Neural cell (in vitro differentiated cells): ENCODE results near the gene C1orf105. TPM values are rescaled to one million over a fixed set of nuclear protein-coding genes. Genes with fewer than 3 reads are reported as not detected.
A peak's percentile ranks its signal among the peaks of the same experiment; 100 is the strongest.

ENCODE experiments used
- H2AFZ ChIP-seq: fragments of 200-600, 300-800 bp; sonication (generic), shearing (Covaris generic); 2 replicates; pipeline ENCODE4 v1.6.0; 2014; ENCODE audit warnings: low read depth, mild to moderate bottlenecking, antibody characterized with exemption, low read length, moderate library complexity
- H3F3A ChIP-seq: fragments of 200-600 bp; shearing (Covaris generic); 2 replicates; pipeline ENCODE4 v1.6.1; 2016; ENCODE audit warnings: mild to moderate bottlenecking, moderate library complexity, mixed read lengths, antibody characterized with exemption, low read length; ENCODE audit not compliant: insufficient read depth, poor library complexity, severe bottlenecking
- H3K27ac ChIP-seq: fragments of 200-600, 300-800 bp; sonication (generic), shearing (Covaris generic); 2 replicates; pipeline ENCODE4 v1.5.1; 2014; ENCODE audit warnings: mild to moderate bottlenecking, low read length, moderate library complexity
- H3K27me3 ChIP-seq: fragments of 300-800, 200-600 bp; sonication (generic), shearing (Covaris generic); 2 replicates; pipeline ENCODE4 v1.6.0; 2014; ENCODE audit warnings: mild to moderate bottlenecking, low read depth, low read length, moderate library complexity; ENCODE audit not compliant: insufficient read depth
- H3K36me3 ChIP-seq: fragments of 300-800, 200-600 bp; sonication (generic), shearing (Covaris generic); 2 replicates; pipeline ENCODE4 v1.5.1; 2014; ENCODE audit warnings: mild to moderate bottlenecking, antibody characterized with exemption, low read length, moderate library complexity; ENCODE audit not compliant: insufficient read depth
- H3K4me2 ChIP-seq: fragments of 300-800, 200-600 bp; sonication (generic), shearing (Covaris generic); 2 replicates; pipeline ENCODE4 v1.6.0; 2014; ENCODE audit warnings: mild to moderate bottlenecking, low read length
- H3K4me3 ChIP-seq: fragments of 300-800, 200-600 bp; sonication (generic), shearing (Covaris generic); 2 replicates; pipeline ENCODE4 v1.5.1; 2014; ENCODE audit warnings: mild to moderate bottlenecking, low read length, moderate library complexity
- H3K79me2 ChIP-seq: fragments of 200-600 bp; shearing (Covaris generic); replicated peaks from 2 replicates; pipeline ENCODE4 v1.6.0; 2014; ENCODE audit warnings: mild to moderate bottlenecking, low read length, moderate library complexity; ENCODE audit not compliant: insufficient read depth
- H3K9ac ChIP-seq: fragments of 300-800, 200-600 bp; sonication (generic), shearing (Covaris generic); 2 replicates; pipeline ENCODE4 v1.6.1; 2016; ENCODE audit warnings: mild to moderate bottlenecking, low read length, mixed read lengths
- H3K9me2 ChIP-seq: fragments of 200-600 bp; shearing (Covaris generic); 2 replicates; pipeline ENCODE4 v1.6.1; 2016; ENCODE audit warnings: mild to moderate bottlenecking, low read length, mixed read lengths; ENCODE audit not compliant: insufficient read depth
- H3K9me3 ChIP-seq: fragments of 200-600, 300-800 bp; sonication (generic), shearing (Covaris generic); 2 replicates; pipeline ENCODE4 v1.6.1; 2016; ENCODE audit warnings: mild to moderate bottlenecking, mixed run types, low read length, moderate library complexity, mixed read lengths
- H4K20me1 ChIP-seq: fragments of 200-600 bp; shearing (Covaris generic); 2 replicates; pipeline ENCODE4 v1.6.1; 2016; ENCODE audit warnings: mild to moderate bottlenecking, mixed run types; ENCODE audit not compliant: insufficient read depth
- EP300 ChIP-seq: fragments of 450-650 bp; conservative IDR thresholded peaks from 2 replicates; pipeline ENCODE4 v1.6.1; 2014; ENCODE audit warnings: antibody characterized with exemption, mild to moderate bottlenecking, moderate library complexity; ENCODE audit not compliant: poor library complexity, severe bottlenecking
- EZH2 ChIP-seq: fragments of 200-600, 300-800 bp; shearing (Covaris generic), sonication (generic); IDR thresholded peaks from 2 replicates; pipeline ENCODE4 v1.6.1; 2014; ENCODE audit warnings: antibody characterized with exemption, low read length, borderline replicate concordance, mild to moderate bottlenecking; ENCODE audit not compliant: insufficient read depth, poor library complexity, severe bottlenecking
- MXI1 ChIP-seq: fragments of 450-650 bp; conservative IDR thresholded peaks from 2 replicates; pipeline ENCODE4 v1.6.1; 2014; ENCODE audit warnings: antibody characterized with exemption, mild to moderate bottlenecking; ENCODE audit not compliant: poor library complexity, severe bottlenecking
- POLR2AphosphoS5 ChIP-seq: IDR thresholded peaks from 2 replicates; pipeline ENCODE4 v1.6.1; 2012
- RAD21 ChIP-seq: fragments of 450-650 bp; conservative IDR thresholded peaks from 2 replicates; pipeline ENCODE4 v1.6.1; 2014; ENCODE audit warnings: antibody characterized with exemption, mild to moderate bottlenecking, moderate library complexity
- SMC3 ChIP-seq: fragments of 450-650 bp; conservative IDR thresholded peaks from 2 replicates; pipeline ENCODE4 v1.6.1; 2014; ENCODE audit warnings: antibody characterized with exemption, mild to moderate bottlenecking, moderate library complexity; ENCODE audit not compliant: poor library complexity
- TAF1 ChIP-seq: IDR thresholded peaks from 2 replicates; pipeline ENCODE4 v1.6.1; 2012; ENCODE audit warnings: low read depth
- polyA plus RNA-seq: library from polyadenylated mRNA; depleted of rRNA; stranded (reverse); fragments of >200 nt; gene quantifications from 2 replicates; pipeline ENCODE4 v1.2.3, GENCODE V29; 2014
- TF ChIP-seq, protein P1 (sequence below): IDR thresholded peaks from 2 replicates; pipeline ENCODE4 v1.6.1; 2012; ENCODE audit warnings: borderline replicate concordance
- TF ChIP-seq, protein P2 (sequence below): fragments of 450-650 bp; IDR thresholded peaks from 2 replicates; pipeline ENCODE4 v1.5.1; 2014; ENCODE audit warnings: antibody characterized with exemption, mild to moderate bottlenecking, moderate library complexity; ENCODE audit not compliant: poor library complexity, severe bottlenecking

C1orf105 gene
- polyA plus RNA-seq, 1 donor from 2014 or later: not detected

DNA sequence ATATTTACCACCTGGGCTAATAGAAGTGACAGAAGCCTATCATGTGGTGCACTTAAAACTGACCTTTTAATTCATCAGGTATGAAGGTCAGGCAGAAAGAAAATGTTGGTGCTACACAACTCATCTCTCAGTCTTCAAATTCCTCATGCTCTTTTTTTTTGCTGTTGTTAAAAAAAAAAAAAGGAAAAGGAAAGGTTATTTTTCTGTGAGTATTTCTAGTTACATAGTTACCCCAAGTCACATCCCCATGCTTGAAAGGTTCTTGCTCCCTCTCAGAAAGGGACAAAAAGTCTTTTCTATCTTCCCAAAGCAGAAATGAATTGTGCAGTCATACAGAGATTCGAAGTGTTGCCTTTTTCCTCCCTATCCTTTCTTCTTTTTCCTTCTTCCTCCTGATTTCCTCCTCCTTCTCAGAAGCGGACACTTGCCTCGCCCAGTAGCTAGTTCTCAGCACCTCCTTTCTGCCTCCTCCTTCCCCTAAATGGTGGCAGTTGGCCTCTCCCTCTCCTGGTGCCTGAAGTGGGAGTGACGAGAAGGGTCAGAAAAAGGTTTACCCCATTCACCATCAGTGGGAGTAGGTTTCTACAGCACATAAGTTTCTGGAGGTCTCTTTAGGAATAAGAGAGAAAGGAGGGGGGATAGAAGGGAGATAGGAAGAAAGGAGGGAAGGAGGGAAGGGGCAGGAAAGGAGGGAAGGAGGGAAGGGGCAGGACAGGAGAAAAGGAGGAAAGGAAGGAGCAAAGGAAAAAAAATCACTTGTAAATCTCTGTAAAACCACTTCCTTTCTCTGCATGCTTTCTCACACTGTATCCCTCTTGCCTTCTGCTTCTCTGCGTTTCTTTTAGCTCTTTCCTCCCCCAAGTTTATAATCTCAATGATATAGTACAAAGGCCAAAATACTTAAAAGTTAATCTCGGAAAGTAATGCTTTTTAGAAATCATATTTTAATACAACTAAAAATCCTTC is 20.4 kb upstream of the C1orf105 start:
- Histone ChIP-seq H3K27ac (no peak overlapping the region), H3K9me3 (no peaks in the 10 kb centered on the region), H3F3A (no peaks in the 10 kb centered on the region), H4K20me1 (no peaks in the 10 kb centered on the region), H3K4me2 (no peak overlapping the region), H3K27me3 (no peaks in the 10 kb centered on the region), H3K36me3 (no peaks in the 10 kb centered on the region), H3K79me2 (no peaks in the 10 kb centered on the region), H2AFZ (no peak overlapping the region), H3K9ac (no peak overlapping the region), H3K4me3 (no peak overlapping the region), H3K9me2 (no peaks in the 10 kb centered on the region)
- no peak for TF ChIP-seq EP300
- TF ChIP-seq MXI1: no peak
- TF ChIP-seq, protein P1, sequence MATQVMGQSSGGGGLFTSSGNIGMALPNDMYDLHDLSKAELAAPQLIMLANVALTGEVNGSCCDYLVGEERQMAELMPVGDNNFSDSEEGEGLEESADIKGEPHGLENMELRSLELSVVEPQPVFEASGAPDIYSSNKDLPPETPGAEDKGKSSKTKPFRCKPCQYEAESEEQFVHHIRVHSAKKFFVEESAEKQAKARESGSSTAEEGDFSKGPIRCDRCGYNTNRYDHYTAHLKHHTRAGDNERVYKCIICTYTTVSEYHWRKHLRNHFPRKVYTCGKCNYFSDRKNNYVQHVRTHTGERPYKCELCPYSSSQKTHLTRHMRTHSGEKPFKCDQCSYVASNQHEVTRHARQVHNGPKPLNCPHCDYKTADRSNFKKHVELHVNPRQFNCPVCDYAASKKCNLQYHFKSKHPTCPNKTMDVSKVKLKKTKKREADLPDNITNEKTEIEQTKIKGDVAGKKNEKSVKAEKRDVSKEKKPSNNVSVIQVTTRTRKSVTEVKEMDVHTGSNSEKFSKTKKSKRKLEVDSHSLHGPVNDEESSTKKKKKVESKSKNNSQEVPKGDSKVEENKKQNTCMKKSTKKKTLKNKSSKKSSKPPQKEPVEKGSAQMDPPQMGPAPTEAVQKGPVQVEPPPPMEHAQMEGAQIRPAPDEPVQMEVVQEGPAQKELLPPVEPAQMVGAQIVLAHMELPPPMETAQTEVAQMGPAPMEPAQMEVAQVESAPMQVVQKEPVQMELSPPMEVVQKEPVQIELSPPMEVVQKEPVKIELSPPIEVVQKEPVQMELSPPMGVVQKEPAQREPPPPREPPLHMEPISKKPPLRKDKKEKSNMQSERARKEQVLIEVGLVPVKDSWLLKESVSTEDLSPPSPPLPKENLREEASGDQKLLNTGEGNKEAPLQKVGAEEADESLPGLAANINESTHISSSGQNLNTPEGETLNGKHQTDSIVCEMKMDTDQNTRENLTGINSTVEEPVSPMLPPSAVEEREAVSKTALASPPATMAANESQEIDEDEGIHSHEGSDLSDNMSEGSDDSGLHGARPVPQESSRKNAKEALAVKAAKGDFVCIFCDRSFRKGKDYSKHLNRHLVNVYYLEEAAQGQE: no peak
- no peak for TF ChIP-seq SMC3
- no peak for TF ChIP-seq RAD21
- no peak for TF ChIP-seq TAF1
- TF ChIP-seq, protein P2, sequence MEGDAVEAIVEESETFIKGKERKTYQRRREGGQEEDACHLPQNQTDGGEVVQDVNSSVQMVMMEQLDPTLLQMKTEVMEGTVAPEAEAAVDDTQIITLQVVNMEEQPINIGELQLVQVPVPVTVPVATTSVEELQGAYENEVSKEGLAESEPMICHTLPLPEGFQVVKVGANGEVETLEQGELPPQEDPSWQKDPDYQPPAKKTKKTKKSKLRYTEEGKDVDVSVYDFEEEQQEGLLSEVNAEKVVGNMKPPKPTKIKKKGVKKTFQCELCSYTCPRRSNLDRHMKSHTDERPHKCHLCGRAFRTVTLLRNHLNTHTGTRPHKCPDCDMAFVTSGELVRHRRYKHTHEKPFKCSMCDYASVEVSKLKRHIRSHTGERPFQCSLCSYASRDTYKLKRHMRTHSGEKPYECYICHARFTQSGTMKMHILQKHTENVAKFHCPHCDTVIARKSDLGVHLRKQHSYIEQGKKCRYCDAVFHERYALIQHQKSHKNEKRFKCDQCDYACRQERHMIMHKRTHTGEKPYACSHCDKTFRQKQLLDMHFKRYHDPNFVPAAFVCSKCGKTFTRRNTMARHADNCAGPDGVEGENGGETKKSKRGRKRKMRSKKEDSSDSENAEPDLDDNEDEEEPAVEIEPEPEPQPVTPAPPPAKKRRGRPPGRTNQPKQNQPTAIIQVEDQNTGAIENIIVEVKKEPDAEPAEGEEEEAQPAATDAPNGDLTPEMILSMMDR: peak; percentile 6
- no peak for TF ChIP-seq EZH2

DNA sequence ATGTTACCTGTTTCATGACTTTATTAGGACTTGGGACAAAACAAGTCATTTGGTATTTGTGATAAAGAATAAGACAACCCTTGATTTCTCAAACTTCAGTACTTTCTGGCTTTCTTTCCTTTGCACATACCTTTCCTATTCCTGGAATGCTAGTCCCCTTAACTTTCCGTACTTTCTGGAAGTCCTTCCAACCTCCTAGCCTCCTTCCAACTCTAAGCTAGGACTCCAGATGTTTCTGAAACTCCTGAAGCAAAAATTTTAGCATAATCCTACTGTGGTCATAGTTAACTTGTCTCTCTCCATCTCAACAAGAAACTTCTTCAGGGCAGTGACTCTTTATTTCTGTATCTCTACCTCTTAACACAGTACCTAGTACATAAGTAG is 19.8 kb upstream of the C1orf105 start:
- TF ChIP-seq RAD21: no peak
- TF ChIP-seq POLR2AphosphoS5: no peak
- TF ChIP-seq EP300: no peak
- TF ChIP-seq MXI1: no peak
- TF ChIP-seq, protein P1: no peak
- TF ChIP-seq, protein P2: no peak
- no peak for TF ChIP-seq TAF1
- TF ChIP-seq SMC3: no peak
- TF ChIP-seq EZH2: no peak
- H3K27me3 ChIP-seq: no peaks in the 10 kb centered on the region
- H3K79me2 ChIP-seq: no peaks in the 10 kb centered on the region
- H3K27ac ChIP-seq: no peak overlapping the region
- H4K20me1 ChIP-seq: no peaks in the 10 kb centered on the region
- H3F3A ChIP-seq: no peaks in the 10 kb centered on the region
- no peak overlapping the region for H3K4me3 ChIP-seq
- no peak overlapping the region for H3K9ac ChIP-seq
- H3K36me3 ChIP-seq: no peaks in the 10 kb centered on the region
- H3K9me3 ChIP-seq: no peaks in the 10 kb centered on the region
- no peak overlapping the region for H2AFZ ChIP-seq
- no peaks in the 10 kb centered on the region for H3K9me2 ChIP-seq
- no peak overlapping the region for H3K4me2 ChIP-seq
